Natural killer cell (primary cell): Measurements from ENCODE around the gene FHL2. TPM values are rescaled to one million over a fixed set of nuclear protein-coding genes. Genes with fewer than 3 reads are reported as not detected.

ENCODE experiments used
- ATAC-seq, 3 donors: fragments of 150-1000 bp in 2 of 3; fragments of 200-7000 bp in 1 of 3; cut with Tn5 transposase; 1 replicate in 1 of 3; 2 replicates in 2 of 3; pipeline ENCODE4 v1.10.0; 2021; ENCODE audit warnings: mild to moderate bottlenecking in 2 of 3, moderate library complexity in 2 of 3
- DNase-seq, 2 donors: peaks; one replicate each; pipeline versions ENCODE4 v3.0.0 to v3.0.0-alpha.2; 2013 to 2021; ENCODE audit warnings: mixed read lengths in 1 of 2
- H3K27ac ChIP-seq: one replicate; pipeline ENCODE4 v1.5.1; 2013; ENCODE audit warnings: mild to moderate bottlenecking, low read length
- H3K27me3 ChIP-seq: one replicate; pipeline ENCODE4 v1.6.1; 2013; ENCODE audit warnings: low read length; ENCODE audit not compliant: control insufficient read depth, insufficient read depth
- H3K36me3 ChIP-seq: one replicate; pipeline ENCODE4 v1.6.1; 2013; ENCODE audit warnings: low read length; ENCODE audit not compliant: control insufficient read depth, insufficient read depth
- H3K4me1 ChIP-seq: one replicate; pipeline ENCODE4 v1.6.1; 2013; ENCODE audit warnings: low read length; ENCODE audit not compliant: control insufficient read depth, insufficient read depth
- H3K4me3 ChIP-seq: one replicate; pipeline ENCODE4 v1.5.1; 2013; ENCODE audit warnings: low read length
- H3K9me3 ChIP-seq: one replicate; pipeline ENCODE4 v1.6.1; 2013; ENCODE audit warnings: low read length; ENCODE audit not compliant: control insufficient read depth, insufficient read depth
- H3K27ac Mint-ChIP-seq, 2 donors: one replicate each; pipeline ENCODE4 v1.8.0; 2022; ENCODE audit warnings: mild to moderate bottlenecking in 2 of 2, mixed read lengths in 2 of 2, moderate library complexity in 1 of 2
- H3K27me3 Mint-ChIP-seq, 2 donors: one replicate each; pipeline ENCODE4 v1.8.0; 2022; ENCODE audit warnings: low read depth in 2 of 2, mixed read lengths in 2 of 2
- H3K36me3 Mint-ChIP-seq: one replicate; pipeline ENCODE4 v1.8.0; 2022; ENCODE audit warnings: mixed read lengths
- H3K4me1 Mint-ChIP-seq, 2 donors: one replicate each; pipeline ENCODE4 v1.8.0; 2022; ENCODE audit warnings: mixed read lengths in 2 of 2
- H3K4me3 Mint-ChIP-seq: one replicate; pipeline ENCODE4 v1.8.0; 2022; ENCODE audit warnings: mild to moderate bottlenecking, moderate library complexity, mixed read lengths
- H3K9me3 Mint-ChIP-seq, 2 donors: one replicate each; pipeline ENCODE4 v1.8.0; 2022; ENCODE audit warnings: mixed read lengths in 2 of 2
- CTCF ChIP-seq: fragments of 200-600 bp; IDR thresholded peaks from one replicate; pipeline ENCODE4 v1.8.0; 2022; ENCODE audit warnings: antibody characterized with exemption
- WGBS: methylation state at CpG from one replicate; pipeline ENCODE4 v1.1.7; 2013; ENCODE audit warnings: missing lambda C conversion rate; ENCODE audit not compliant: insufficient coverage; 5-methylcytosine and 5-hydroxymethylcytosine counted together
- intact Hi-C: fragments of 100-400 bp; cut with micrococcal nuclease; formaldehyde crosslinking; loops from one replicate; pipeline ENCODE4 v1.14.2; 2022
- total RNA-seq, 4 donors: library from RNA; stranded (reverse); fragments of 120-200 nt in 1 of 4; gene quantifications; one replicate each; pipeline versions ENCODE4 v1.2.3 to v1.2.4, GENCODE V29; 2013 to 2022

FHL2 gene
- total RNA-seq, 3 donors from 2014 or later (not counting 1 experiment from before 2014, with no cell fraction given): 0.26 to 1.3 (median 0.84) TPM

GRCh38 chr2:105404736-105405135 is 5.9 kb upstream of the FHL2 start:
- Histone ChIP-seq H3K27me3 (peaks cover 2% of the 10 kb centered on the region), H3K4me3 (no peak overlapping the region), H3K4me1 (no peaks in the 10 kb centered on the region), H3K27ac (no peak overlapping the region), H3K9me3 (no peaks in the 10 kb centered on the region), H3K36me3 (no peaks in the 10 kb centered on the region)
- H3K27ac Mint-ChIP-seq: no peak overlapping the region
- no peak overlapping the region for H3K4me3 Mint-ChIP-seq
- intact Hi-C loops: no loop called here
- peaks cover 7 to 44% of the 10 kb centered on the region in 2 donors for H3K27me3 Mint-ChIP-seq
- WGBS: 100% methylated on average over 3 of the region's 3 CpGs
- no peaks in the 10 kb centered on the region for H3K9me3 Mint-ChIP-seq
- H3K36me3 Mint-ChIP-seq: no peaks in the 10 kb centered on the region
- TF ChIP-seq CTCF: no peak
- DNase-seq (no peak), ATAC-seq (no peak)
- H3K4me1 Mint-ChIP-seq: no peaks in the 10 kb centered on the region

GRCh38 chr2:105403783-105404698 is 5.2 kb upstream of the FHL2 start:
- Histone ChIP-seq H3K9me3 (no peaks in the 10 kb centered on the region), H3K36me3 (no peaks in the 10 kb centered on the region), H3K4me1 (peaks cover 6% of the 10 kb centered on the region), H3K4me3 (no peak overlapping the region), H3K27ac (no peak overlapping the region), H3K27me3 (peaks cover 8% of the 10 kb centered on the region)
- DNase-seq (no peak), ATAC-seq (no peak)
- Mint-ChIP-seq H3K27me3 (peaks cover 11 to 46% of the 10 kb centered on the region in 2 donors), H3K4me1 (no peaks in the 10 kb centered on the region), H3K4me3 (no peak overlapping the region), H3K9me3 (no peaks in the 10 kb centered on the region), H3K36me3 (no peaks in the 10 kb centered on the region), H3K27ac (no peak overlapping the region)
- TF ChIP-seq CTCF: no peak
- intact Hi-C loops: no loop called here
- WGBS: 74% methylated on average over 14 of the region's 14 CpGs

DNA sequence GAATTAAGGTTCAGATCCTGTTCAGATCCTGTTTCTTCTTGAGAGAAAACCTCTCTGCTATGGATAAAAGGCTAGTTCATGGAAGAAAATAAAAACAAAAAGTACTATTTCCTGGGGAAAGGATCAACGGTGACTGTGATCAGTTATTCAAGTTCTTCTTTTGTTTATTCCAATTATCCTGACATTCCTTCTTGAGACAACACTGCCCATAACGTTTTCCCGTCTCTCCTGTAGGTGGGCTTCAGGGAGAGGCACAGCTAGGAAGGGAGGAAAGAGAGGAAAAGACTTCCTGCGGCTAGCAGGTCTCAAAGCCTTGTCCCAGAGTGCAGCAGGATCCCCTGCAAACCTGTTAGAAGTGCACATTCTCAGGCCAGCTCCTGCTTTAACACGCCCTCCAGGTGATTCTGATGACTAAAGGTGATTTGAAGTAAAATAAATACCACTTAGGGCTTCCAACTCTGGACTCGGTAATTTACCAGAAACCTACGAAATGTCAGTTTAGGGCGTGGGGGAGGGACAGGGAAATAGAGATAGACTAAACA is 4.5 kb upstream of the FHL2 start:
- H3K36me3 Mint-ChIP-seq: no peaks in the 10 kb centered on the region
- no peak for TF ChIP-seq CTCF
- H3K9me3 Mint-ChIP-seq: no peaks in the 10 kb centered on the region

More for the DNA sequence above, 4.5 kb upstream of the FHL2 start:
- H3K4me1 Mint-ChIP-seq: peaks cover 0 to 6% of the 10 kb centered on the region in 2 donors
- 87% methylated on average over 6 of the region's 8 CpGs for WGBS
- Histone ChIP-seq H3K4me1 (peaks cover 12% of the 10 kb centered on the region), H3K27me3 (peaks cover 8% of the 10 kb centered on the region), H3K27ac (no peak overlapping the region), H3K36me3 (no peaks in the 10 kb centered on the region), H3K4me3 (no peak overlapping the region), H3K9me3 (no peaks in the 10 kb centered on the region)
- H3K27me3 Mint-ChIP-seq: peaks cover 12 to 39% of the 10 kb centered on the region in 2 donors
- ATAC-seq (no peak), DNase-seq (no peak)
- intact Hi-C loops: no loop called here
- no peak overlapping the region for H3K4me3 Mint-ChIP-seq
- no peak overlapping the region for H3K27ac Mint-ChIP-seq
